Esophagus mucosa (tissue), 1 donor: Measurements from ENCODE around the gene EDDM13. TPM values are rescaled to one million over a fixed set of nuclear protein-coding genes. Genes with fewer than 3 reads are reported as not detected.
"Not testable (repeated sequence)": the region's sequence is repeated elsewhere in the genome, so short reads cannot be mapped to it uniquely, and the experiment has no call there.

Source experiments
- ATAC-seq: fragments of 200-7000 bp; cut with Tn5 transposase; one replicate; pipeline ENCODE4 v1.9.1; 2020
- total RNA-seq: library from RNA; stranded (reverse); gene quantifications from one replicate; pipeline ENCODE4 v1.2.4, GENCODE V29; 2023
- donor health status: DM: yes; HTN: yes; CAD: no.

The EDDM13 gene, protein sequence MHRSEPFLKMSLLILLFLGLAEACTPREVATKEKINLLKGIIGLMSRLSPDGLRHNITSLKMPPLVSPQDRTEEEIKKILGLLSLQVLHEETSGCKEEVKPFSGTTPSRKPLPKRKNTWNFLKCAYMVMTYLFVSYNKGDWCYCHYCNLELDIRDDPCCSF
- total RNA-seq, result 1.4 TPM

DNA sequence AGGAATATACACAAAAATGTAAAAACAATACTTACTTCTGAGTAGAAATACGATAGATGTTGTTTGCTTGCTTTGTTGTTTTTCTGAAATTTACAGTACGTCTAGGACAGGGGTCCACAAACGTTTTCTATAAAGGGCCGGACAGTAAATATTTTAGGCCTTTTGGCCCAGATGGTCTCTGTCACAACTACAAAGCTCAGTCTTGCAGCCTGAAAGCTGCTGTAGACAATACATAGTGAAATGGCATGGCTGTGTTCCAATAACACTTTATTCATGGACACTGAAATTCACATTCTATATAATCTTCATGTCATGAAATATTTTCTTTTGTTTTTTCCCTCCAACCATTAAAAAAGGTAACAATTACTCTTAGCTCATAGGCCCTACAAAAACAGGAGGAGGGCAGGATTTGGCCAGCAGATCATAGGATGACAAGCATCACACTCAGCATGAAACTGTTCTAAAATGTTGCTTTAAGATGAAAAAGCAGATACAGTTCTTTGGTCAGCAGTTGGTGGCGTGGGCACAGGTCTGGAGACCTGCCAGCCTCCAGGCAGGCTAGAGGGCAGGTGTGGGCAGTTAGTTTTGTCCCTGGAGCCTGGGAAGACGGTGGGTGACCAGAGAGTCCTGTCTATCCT is at the start of gene EDDM13:
EDDM13 (plus strand) TSS at position 588 of the 638 bp plus-strand sequence. CDS start 87 bp downstream, outside the sequence.
- no peak for ATAC-seq

DNA sequence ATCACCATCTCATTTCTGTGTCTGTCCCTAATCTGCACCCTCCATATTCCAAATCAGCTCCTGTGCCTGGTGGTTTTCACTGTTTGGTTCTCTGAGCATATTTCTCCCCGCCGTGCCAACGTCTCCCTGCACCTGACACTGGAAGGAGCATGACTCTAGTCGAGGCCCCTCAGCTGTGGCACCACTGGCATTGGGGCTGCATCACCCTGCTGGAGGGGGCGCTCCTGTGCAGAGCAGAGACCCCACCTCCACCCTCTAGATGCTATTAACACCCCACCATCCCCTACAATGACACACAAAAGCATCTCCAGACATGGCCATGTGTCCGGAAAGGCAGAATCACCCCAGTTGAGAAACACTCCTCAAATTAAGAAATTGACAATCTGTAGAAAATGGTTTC is 49.6 kb upstream of the EDDM13 start:
- no peak for ATAC-seq

DNA sequence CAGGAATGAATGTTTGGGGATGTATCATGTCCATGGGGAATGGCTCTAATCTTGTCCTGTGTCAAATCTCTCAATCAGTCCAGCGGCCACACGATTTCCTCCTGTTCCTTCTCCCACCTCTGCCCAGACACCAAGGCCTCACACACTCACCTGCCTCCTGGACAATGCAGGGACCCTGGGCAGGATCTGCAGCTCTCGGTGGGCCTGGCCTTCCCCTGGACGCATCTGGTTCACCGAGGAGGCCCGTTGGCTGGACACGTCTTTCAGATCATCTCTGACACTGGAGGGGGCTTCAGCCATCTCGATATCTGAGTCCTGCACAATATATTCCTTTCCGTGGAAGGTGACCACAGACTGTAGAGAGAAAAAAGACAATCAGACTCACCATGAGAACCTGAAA is 49.1 kb upstream of the EDDM13 start:
- ATAC-seq, result no peak

DNA sequence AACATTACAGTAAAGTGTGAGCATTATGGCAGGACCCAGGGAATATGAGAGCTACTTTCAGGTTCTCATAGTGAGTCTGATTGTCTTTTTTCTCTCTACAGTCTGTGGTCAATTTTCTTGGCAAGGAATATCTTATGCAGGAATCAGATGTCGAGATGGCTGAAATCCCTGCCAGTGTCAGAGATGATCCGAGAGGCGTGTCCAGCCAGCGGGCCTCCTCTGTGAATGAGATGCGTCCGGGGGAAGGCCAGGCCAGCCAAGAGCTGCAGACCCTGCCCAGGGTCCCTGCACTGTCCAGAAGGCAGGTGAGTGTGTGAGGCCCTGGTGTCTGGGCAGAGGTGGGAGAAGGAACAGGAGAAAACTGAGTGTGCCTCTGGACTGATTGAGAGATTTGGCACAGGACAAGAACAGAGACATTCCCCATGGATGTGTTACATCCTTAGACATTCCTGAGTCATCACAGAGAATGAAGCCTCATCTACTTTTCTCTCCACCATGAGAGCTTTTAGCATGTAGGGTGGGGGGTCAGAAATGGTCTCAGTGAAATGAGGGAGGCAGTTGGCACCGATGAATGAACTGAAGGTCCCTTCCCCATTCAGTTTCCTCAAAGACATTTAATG is 27.3 kb upstream of the EDDM13 start:
- ATAC-seq, result no peak

DNA sequence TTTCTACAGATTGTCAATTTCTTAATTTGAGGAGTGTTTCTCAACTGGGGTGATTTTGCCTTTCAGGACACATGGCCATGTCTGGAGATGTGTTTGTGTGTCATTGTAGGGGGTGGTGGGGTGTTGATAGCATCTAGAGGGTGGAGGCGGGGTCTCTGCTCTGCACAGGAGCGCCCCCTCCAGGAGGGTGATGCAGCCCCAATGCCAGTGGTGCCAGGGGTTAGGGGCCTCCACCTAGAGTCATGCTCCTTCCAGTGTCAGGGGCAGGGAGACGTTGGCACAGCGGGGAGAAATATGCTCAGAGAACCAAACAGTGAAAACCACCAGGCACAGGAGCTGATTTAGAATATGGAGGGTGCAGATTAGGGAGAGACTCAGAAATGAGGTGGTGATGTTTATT is 26.8 kb upstream of the EDDM13 start:
- ATAC-seq, result not testable (repeated sequence)

DNA sequence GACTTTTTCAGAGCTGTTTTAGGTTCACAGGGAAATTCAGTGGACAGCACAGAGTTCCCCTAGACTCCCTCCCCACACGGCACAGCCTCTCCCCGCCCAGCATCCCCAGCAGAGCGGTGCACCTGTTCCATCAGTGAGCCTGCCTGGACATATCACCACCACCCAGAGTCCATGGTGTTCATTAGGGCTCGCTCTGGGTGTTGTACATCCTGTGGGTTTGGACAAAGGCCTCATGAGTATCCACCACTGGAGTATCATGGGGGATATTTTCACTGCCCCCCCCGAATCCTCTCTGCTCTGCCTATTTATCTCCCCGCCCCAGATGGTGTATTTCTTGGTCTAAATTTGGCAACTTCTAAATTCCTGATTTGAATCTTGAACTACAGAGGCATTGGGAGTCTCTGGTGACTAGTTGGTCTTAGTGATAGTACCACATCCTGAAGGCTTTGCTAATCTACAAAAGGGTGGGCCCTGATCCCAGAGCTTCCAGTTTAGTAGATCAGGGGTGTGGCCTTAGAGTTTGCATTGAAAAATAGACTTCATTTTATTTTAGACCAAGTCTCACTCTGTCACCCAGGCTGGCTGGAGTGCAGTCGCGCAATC is 23.7 kb upstream of the EDDM13 start:
- not testable (repeated sequence) for ATAC-seq

DNA sequence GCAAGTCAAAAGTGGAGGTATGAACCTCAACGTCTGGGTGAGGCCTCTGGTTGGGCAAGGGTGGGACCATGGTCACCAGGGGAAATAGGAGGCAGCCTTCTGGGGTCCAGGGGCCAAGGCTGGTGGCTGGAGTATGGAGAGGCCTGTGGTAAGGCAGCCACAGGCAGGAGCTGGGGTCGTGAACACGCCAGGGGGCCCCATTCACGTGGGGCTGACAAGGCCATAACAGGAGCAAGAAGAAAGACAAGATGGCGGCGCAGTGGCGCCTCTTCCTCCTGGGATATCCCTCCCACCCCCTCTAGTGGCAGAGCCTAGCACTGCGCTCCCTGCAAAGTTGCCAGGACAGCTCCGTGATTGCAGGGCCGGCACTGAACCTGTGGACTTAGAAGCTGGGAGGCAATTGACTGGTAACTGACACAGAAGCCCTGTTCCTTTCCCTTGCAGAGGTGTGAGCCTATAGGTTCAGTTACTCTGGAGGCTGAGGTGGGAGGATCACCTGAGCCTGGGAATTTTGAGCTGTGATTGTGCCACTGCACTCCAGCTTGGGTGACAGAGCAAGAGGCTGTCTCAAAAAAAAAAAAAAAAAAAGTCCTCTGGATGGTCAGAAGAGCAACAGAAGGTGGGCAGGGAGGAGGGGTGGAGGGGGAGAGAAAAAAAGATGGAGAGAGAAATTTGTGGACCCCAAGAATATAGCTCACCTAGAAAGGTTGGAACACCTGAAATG is 19.7 kb upstream of the EDDM13 start:
- ATAC-seq, result peak; percentile 93

DNA sequence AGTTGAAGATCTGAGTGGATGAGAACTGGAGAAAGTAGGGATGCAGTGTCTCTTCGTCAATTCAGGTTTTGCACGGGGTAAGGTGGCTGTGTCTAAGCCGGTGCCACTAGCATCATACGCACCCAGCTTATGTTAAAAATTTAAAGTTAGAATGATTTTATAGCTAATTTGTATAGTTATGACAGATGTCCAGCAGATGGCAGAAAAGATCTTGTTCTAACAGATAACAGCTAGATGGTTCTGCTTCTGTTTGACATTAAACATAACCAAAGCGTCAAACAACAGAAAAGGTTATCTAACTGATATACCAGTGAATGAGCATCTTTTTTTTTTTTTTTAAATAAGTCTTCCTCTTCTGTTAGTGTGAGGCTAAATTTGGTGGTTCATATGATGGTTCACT is 18.8 kb upstream of the EDDM13 start:
- ATAC-seq, result peak; percentile 56

DNA sequence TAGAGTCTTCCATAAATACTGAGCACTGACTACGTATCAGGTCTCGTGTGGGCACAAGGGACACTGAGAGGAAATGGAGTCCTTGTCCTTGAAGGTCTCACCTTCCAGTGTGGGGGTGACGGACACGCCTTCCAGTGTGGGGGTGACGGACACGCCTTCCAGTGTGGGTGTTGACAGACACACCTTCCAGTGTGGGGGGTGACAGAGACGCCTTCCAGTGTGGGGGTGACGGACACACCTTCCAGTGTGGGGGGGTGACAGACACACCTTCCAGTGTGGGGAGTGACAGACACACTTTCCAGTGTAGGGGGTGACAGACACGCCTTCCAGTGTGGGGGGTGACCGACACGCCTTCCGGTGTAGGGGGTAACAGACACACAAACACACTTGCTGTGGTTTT is 14.3 kb upstream of the EDDM13 start:
- ATAC-seq, result no peak

DNA sequence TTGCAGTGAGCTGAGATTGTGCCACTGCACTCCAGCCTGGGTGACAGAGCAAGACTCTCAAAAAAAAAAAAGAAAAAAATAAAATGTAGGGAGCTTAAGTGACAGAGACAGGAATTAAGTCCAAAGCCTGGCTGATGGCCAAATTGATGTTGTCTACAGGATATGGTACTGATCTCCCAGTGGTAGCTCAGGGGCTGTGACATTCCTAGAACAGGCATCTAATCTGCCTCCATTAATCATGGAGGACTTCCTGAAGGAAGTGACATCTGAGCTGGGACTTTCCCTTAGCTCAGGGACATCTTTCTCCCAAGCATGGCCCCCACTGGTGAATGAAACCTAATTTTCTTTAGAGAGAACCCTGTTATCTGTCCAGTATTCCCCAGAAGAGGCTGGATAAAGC is 11.4 kb upstream of the EDDM13 start:
- ATAC-seq, result no peak

DNA sequence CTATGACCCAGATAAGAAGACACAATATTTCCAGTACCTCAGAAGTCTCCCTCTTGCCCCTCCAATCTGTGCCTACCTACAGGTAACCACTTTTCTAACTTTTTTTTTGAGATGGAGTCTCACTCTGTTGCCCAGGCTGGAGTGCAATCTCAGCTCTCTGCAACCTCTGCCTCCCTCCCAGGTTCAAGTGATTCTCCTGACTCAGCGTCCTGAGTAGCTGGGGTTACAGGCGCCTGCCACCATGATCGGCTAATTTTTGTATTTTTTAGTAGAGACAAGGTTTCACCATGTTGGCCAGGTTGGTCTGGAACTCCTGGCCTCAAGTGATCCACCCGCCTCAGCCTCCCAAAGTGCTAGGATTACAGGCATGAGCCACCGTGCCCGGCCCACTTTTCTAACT is 10.6 kb upstream of the EDDM13 start:
- not testable (repeated sequence) for ATAC-seq

DNA sequence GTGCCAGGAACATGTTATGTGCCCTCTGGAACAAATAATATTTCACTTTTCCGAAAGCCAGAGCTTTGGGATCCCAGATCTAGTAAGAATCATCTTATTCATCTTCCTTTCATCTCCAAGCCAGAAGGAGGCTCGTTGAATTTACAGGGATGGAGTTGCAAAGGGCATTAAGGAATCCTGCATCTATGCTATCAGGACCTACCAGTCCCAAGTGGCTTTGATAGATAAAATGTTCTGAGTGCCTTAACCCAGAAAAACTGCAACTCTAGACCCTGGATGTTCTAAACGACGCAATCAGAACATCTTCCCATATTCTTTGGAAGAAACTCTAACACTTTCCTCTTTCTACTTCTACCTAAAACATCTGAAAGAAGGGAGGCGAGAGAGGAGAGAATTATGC is 9.2 kb upstream of the EDDM13 start:
- no peak for ATAC-seq

DNA sequence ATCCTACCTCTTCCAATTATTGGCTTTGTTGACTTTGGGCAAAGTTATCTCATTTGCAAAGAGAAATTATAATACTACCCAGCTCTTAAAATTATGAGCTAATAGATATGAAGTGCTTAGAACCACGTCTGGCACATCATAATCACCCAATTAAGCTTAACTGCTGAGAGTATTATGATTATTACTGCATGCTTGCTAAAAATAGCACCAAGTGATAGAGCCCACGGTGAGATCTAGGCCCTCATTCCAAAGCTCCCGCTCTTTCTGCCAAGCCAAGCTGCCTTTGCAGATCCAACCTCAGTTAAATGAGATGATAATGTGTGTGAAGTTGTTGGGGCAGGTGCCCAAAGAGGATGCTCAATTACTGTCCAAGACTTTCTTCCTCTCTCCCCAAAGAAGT is 6.5 kb upstream of the EDDM13 start:
- no peak for ATAC-seq

DNA sequence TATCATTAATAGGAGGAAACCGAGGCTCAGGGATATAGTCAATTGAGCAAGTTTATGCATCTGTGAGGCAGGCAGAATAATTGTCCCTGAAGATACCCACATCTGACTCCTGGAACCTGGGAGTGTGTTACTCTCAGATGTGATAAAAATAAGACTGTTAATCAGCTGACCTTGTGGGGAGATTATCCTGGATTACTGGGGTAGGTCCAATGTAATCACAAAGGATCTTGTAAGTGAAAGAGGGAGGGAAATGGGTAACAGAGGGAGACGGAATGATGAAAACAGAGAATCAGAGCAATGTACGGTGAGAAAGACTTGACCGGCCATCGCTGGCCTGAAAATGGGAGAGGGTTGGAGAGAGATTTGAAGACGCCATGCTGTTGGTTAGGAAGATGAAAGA is 3.2 kb upstream of the EDDM13 start:
- ATAC-seq, result no peak

DNA sequence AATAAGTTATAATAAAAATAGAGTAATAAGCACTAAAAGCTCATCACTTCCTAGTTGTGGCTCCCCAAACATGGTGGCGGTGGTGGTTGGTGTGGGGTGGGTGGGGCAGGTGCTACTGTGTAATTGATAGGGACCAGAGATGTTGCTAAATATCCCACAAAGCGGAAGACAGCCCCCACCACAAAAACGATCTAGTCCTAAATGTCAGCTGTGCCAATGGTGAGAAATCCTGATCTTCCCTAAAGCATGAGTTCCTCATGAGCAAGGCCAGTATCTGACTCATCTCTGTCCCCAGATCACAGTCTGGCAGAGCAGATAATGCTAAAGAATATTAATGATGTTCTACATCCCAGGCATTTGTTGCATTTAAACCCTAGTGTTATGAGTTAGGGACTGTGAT is 1.9 kb upstream of the EDDM13 start:
- ATAC-seq, result no peak

DNA sequence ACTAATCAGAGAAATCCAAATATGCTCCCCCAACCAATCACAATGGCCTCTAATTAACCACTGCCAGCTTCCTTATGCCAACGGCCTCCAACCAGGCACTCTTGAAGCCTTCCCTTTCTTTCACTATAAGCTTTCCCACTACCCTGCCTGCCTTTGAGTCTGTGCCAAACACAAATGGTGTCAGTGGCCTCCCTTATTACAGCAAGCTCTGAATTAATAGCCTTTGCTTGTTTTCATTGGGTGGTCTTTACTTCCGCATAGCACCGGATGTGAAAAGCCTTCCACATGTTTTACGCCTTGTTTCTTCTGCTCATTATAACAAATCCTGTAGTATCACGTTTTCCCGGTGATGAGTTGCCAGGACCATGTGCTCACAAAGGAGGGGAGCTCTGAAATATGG is 1.4 kb upstream of the EDDM13 start:
- no peak for ATAC-seq

DNA sequence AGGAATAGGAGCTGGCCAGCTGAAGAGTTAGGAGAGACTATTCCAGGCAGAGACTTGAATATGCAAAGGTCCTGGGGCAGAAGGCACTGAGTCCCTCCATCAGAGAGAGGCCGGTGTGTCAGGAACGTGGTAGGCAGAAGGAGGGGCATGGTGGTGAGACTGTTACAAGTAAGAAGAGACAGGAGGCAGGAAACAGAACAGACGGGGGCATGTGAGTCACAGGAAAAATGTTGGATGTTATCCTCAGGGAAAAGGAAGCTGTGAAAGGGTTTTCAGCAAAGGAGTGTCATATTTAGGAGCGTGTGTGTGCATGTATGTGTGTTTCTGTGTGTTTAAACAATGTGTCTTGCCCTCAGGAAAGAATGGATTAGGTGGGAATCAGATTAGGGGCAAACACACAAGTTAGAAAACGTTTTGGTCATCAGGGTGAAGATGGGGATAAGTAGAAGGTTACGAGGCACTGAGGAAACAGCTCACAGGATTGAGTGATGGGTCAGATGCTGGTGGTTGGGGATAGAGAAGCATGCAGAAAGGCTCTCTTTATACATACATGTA is 1.1 kb downstream of the EDDM13 start:
- no peak for ATAC-seq

DNA sequence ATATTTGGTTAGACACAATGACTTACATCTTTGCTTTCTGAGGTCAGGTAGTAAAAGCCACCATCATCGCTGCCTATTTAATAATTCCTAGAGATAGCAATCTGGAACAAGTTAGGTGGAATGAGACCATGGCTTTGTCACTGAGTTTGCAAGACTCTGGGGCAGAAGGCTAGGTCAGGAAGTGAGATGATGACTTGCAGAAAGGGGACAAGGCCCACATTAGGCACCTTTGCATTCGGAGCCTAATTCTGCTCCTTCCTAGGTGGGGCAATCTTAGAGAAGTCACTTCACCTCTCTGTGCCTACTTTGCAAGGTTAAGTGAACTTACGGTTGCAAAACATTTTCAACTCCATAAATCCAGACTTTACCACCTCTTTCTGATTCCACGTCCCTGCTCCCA is 10.3 kb downstream of the EDDM13 start:
- ATAC-seq, result no peak

DNA sequence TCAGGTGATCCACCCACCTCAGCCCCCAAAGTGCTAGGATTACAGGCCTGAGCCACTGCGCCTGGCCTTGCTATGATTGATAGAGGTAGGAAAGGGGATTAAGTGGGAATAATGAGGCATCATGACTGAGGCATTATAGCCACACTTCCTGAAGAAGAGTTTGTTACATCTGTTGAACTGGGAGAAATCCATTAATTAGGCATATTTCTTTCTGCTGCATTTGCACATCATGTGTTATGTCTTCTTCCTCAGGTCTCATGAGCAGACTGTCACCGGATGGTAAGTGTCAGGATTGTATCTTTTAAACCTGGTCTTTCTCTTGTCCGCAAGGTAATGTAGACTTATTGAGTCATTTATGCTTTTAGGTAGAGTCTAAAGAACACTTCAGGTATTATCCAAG is 12.2 kb downstream of the EDDM13 start:
- no peak for ATAC-seq

DNA sequence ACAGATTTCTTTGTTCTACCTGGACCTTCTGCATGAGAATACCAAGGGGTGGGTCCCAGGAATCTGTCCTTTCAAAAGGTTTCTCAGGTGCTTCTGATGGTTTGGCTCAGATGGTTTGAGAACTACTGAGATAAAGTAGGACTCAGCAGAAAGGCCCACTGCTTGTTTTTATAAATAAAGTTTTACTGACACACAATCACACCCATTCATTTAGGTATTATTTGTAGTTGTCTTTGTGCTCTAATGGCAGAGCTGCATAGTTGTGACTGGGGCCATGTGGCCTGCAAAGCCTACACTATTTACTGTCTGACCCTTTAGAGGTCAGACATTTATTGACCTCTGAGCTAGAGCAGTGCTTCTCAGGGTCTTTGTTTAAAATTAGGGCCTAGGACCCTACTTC is 17.6 kb downstream of the EDDM13 start:
- ATAC-seq, result no peak

DNA sequence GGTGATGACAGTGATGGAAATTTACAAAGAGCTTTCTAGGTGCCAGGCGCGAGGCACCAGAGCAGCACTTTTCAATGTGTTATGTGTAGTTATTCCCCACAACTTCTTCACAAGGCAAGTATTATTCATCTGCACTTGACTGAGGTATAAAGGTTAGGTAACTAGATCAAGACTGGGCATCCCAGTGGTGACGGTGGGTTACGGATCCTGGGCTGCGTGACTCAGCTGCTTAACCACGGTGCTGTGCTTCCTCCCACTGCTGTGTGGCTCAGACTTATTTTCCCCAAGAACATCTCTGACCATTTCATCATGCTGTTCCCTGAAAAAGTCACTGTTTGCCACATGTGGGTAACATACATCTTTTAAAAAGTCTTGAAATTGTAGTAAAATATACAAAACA is 19.3 kb downstream of the EDDM13 start:
- ATAC-seq, result no peak

DNA sequence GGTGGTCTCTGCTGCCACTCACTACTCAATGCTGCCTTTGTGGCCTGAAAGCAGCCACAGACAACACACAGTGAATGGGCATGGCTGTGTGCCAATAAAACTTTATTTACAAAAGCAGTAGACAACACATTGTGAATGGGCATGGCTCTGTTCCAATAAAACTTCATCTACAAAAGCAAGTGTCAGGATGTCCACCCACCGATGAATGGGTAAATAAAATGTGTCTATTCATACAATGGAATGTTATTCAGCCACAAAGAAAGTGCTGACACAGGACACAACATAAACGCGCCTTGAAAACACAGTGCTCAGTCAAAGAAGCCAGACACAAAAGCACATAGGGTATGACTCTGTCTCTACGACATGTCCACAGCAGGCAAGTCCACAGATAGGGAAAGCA is 22.0 kb downstream of the EDDM13 start:
- peak; percentile 63 for ATAC-seq
